AG09319 (cell line): ENCODE data around the gene MICAL3.
"Not testable (repeated sequence)": the region's sequence is repeated elsewhere in the genome, so short reads cannot be mapped to it uniquely, and the experiment has no call there.

ENCODE experiments used
- DNase-seq: peaks from one replicate; pipeline ENCODE4 v3.0.0-alpha.2; 2010; ENCODE audit warnings: low read depth; ENCODE audit errors: extremely low read depth
- CTCF ChIP-seq: IDR thresholded peaks from 2 replicates; pipeline ENCODE4 v1.5.1; 2011; ENCODE audit warnings: low read depth, mild to moderate bottlenecking, inconsistent platforms, low read length, moderate library complexity

MICAL3 gene

GRCh38 chr22:18024276-18024939 is at the start of gene MICAL3:
Gene MICAL3 (minus strand): TSS chr22:18024561. CDS start chr22:17906812, 117,749 bp downstream.
- TF ChIP-seq CTCF: peak; percentile 58
- peak; percentile 19 for DNase-seq

GRCh38 chr22:18073927-18074326 is 49.6 kb upstream of the MICAL3 start:
- DNase-seq: not testable (repeated sequence)

- no peak for DNase-seq
- no peak for TF ChIP-seq CTCF
Observed at GRCh38 chr22:18073467-18073866, 49.1 kb upstream of the MICAL3 start.

GRCh38 chr22:18071968-18072310 is 47.6 kb upstream of the MICAL3 start:
- TF ChIP-seq CTCF: no peak
- no peak for DNase-seq

- not testable (repeated sequence) for DNase-seq
Observed at GRCh38 chr22:18071307-18071967, 47.1 kb upstream of the MICAL3 start.

- no peak for DNase-seq
- peak; percentile 16; the same call in 1 of the 2 replicates for TF ChIP-seq CTCF
Observed at GRCh38 chr22:18070556-18071306, 46.4 kb upstream of the MICAL3 start.

- no peak for TF ChIP-seq CTCF
- DNase-seq: no peak
Observed at GRCh38 chr22:18070041-18070440, 45.7 kb upstream of the MICAL3 start.

GRCh38 chr22:18069041-18069440 is 44.7 kb upstream of the MICAL3 start:
- no peak for DNase-seq
- no peak for TF ChIP-seq CTCF
